ENCODE results near the gene CCDC85B. TPM values are rescaled to one million over a fixed set of nuclear protein-coding genes. Genes with fewer than 3 reads are reported as not detected.
A peak's percentile ranks its signal among the peaks of the same experiment; 100 is the strongest.

Gene CCDC85B
- total and polyA plus RNA-seq, 2 of the 8 experiments (the other 6 are each of a cell fraction or from before 2014, with no cell fraction given): 19.8 to 30.8 TPM

DNA sequence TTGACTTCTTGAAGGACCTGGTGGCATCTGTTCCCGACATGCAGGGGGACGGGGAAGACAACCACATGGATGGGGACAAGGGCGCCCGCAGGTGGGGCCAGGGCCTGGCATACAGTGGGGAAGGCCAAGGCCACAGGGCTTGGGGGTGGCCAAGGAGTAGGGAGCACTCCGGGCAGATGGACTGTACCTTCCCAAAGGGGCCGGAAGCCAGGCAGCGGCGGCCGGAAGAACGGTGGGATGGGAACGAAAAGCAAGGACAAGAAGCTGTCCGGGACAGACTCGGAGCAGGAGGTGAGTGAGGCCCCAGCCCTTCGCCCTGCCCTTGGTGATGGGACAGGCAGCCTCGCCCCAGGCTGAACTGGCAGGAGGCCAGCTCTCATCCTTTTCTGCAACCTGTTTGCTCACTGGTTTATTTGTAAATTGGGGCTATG, 29.9 kb downstream of the CCDC85B start:
- no peak overlapping the region for H4K91ac ChIP-seq (replicated peaks; ENCODE audit: insufficient read length, low read length)
- H3K14ac ChIP-seq (ENCODE audit: insufficient read length): no peak overlapping the region
- 95% methylated on average over 15 of the region's 15 CpGs; no CpG with 5 or more reads in 1 of the 2 experiments for WGBS, 2 experiments (ENCODE audit: extremely low coverage in 1 of 2, insufficient coverage in 1 of 2, insufficient read length in 1 of 2, insufficient replicate concordance in 2 of 2, low coverage in 1 of 2, low lambda C conversion rate in 2 of 2, missing lambda C conversion rate in 1 of 2)
- H3K9ac ChIP-seq (replicated peaks in 1 of 4; ENCODE audit: extremely low read depth in 1 of 4, low read depth in 3 of 4, low read length in 3 of 4): peak overlapping the region in 3 of 4 experiments; percentile 29 to 61 (median 50); a peak in 4 of 7 replicates
- no peaks in the 10 kb centered on the region for H3K27me3 ChIP-seq (replicated peaks in 1 of 4; ENCODE audit: control insufficient read depth in 3 of 4, extremely low read depth in 1 of 4, insufficient read depth in 3 of 4, low read length in 3 of 4)
- peaks cover 13% of the 10 kb centered on the region; the same call in 1 of the 2 replicates for H3K23me2 ChIP-seq (ENCODE audit: low read depth, low read length)
- H3K4me2 ChIP-seq (ENCODE audit: insufficient read depth in 1 of 2, low read depth in 2 of 2, low read length in 2 of 2): peak overlapping the region; percentile 74 to 86
- DNase-seq (ENCODE audit: low read depth in 1 of 2, low spot score in 2 of 2): no peak
- 0 out of 2 replicates have a peak overlapping the region, but pooled peaks have one; percentile 27 for H2BK12ac ChIP-seq (ENCODE audit: low read depth, low read length)
- H4K5ac ChIP-seq (ENCODE audit: insufficient read length, low read depth, low read length): no peak overlapping the region
- ChIA-PET POLR2A (ENCODE audit: partially characterized antibody) (interaction anchor here (0.9 to 1.4 kb wide), 3 partner anchors 19 to 61 kb away, joined by 3 to 5 read pairs (median 3); no protein-coding TSS in a partner anchor), CTCF (ENCODE audit: partially characterized antibody) (interaction anchor here (1.0 to 2.1 kb wide), 4 partner anchors 25 to 46 kb away, joined by 3 to 6 read pairs (median 4); partner anchors contain the start of genes FIBP and TSGA10IP)
- no peak overlapping the region for H3K4ac ChIP-seq (replicated peaks; ENCODE audit: insufficient read length, low read depth, low read length)
- peaks cover 0 to 3% of the 10 kb centered on the region in 2 experiments for H4K20me1 ChIP-seq (replicated peaks in 1 of 2; ENCODE audit: control insufficient read depth in 1 of 2, insufficient read depth in 2 of 2, low read length in 2 of 2)
- peak overlapping the region; percentile 72; the same call in 1 of the 2 replicates for H4K8ac ChIP-seq (ENCODE audit: extremely low read depth, insufficient read depth, low read length)
- H3K4me1 ChIP-seq (replicated peaks in 1 of 4; ENCODE audit: control insufficient read depth in 3 of 4, insufficient read depth in 4 of 4, low read length in 3 of 4): peaks cover 0 to 19% (median 13%) of the 10 kb centered on the region in 4 experiments; a peak in 4 of 7 replicates
- H3K79me1 ChIP-seq (ENCODE audit: low read depth, low read length): peaks cover 7% of the 10 kb centered on the region; the same call in 1 of the 2 replicates
- H3K56ac ChIP-seq (replicated peaks; ENCODE audit: insufficient read length, low read depth, low read length): no peak overlapping the region
- no peak overlapping the region for H2AFZ ChIP-seq (ENCODE audit: low read length)
- H3K79me2 ChIP-seq (ENCODE audit: control insufficient read depth in 1 of 2, insufficient read depth in 2 of 2, low read length in 2 of 2): peaks cover 0 to 7% of the 10 kb centered on the region in 2 experiments; a peak in 2 of 4 replicates
- no peak overlapping the region for H3K18ac ChIP-seq (ENCODE audit: extremely low read depth, low read length)
- no peak overlapping the region for H3K27ac ChIP-seq (ENCODE audit: low read depth, low read length)
- H2BK120ac ChIP-seq (replicated peaks; ENCODE audit: low read depth, low read length): no peak overlapping the region
- FAIRE-seq: no peak
- H2BK15ac ChIP-seq (ENCODE audit: low read length): no peak overlapping the region
- H2AK5ac ChIP-seq (ENCODE audit: low read depth, low read length): no peak overlapping the region
- no peak overlapping the region for H2BK20ac ChIP-seq (ENCODE audit: low read length)
- no peaks in the 10 kb centered on the region for H3K9me3 ChIP-seq (ENCODE audit: insufficient read depth in 2 of 2, low read depth in 1 of 2, low read length in 1 of 2)
- H3K4me3 ChIP-seq (ENCODE audit: extremely low read depth in 1 of 4, insufficient read depth in 2 of 4, low read depth in 3 of 4, low read length in 4 of 4): peak overlapping the region; percentile 56 to 79 (median 68)
- H3K23ac ChIP-seq (ENCODE audit: insufficient read length): no peak overlapping the region
- peaks cover 0 to 8% (median 5%) of the 10 kb centered on the region in 4 experiments; a peak in 4 of 8 replicates for H3K36me3 ChIP-seq (ENCODE audit: control insufficient read depth in 2 of 4, insufficient read depth in 4 of 4, low read length in 3 of 4)
- no peak overlapping the region for H2BK5ac ChIP-seq (ENCODE audit: low read depth, low read length)
- TF ChIP-seq ASH2L (IDR thresholded peaks at IDR 0.05; ENCODE audit: low read length): no peak
- no peak for TF ChIP-seq RFX5 (IDR thresholded peaks at IDR 0.05; ENCODE audit: borderline replicate concordance, low read depth, low read length)
- no peak for TF ChIP-seq HDAC2 (IDR thresholded peaks at IDR 0.05; ENCODE audit: borderline replicate concordance in 1 of 2, low read depth in 2 of 2, low read length in 2 of 2)
- TF ChIP-seq TCF12 (IDR thresholded peaks at IDR 0.05; ENCODE audit: low read depth, low read length): no peak
- TF ChIP-seq POLR2AphosphoS5 (IDR thresholded peaks at IDR 0.05; ENCODE audit: low read depth, low read length): no peak
- TF ChIP-seq CEBPB (IDR thresholded peaks at IDR 0.05; ENCODE audit: low read depth, low read length): no peak

All from H1 (cell line).